ENCODE measurements around the gene REC114.
"Not testable (repeated sequence)": the region's sequence is repeated elsewhere in the genome, so short reads cannot be mapped to it uniquely, and the experiment has no call there.

Gene REC114

DNA sequence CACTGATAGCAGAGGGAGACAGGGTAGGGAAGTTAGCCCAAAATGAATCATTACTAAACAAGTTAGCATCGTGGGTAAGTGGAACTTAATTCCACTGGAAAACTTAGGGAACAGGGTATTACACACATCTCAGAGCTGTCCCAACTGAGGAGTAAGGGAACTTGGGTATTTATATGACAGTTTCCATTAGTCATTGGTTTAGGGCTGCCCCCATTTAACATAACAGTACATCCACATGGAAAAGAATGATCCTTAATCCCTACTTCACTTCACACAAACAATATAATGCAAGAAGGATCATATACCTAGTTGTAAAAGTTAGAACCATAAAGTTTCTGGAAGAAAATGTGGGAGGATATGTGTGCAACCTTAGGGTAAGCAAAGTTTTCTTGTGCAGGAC lies 4.3 kb upstream of the REC114 start:
- Mint-ChIP-seq H3K9me3 (no peaks in the 10 kb centered on the region), H3K27me3 (peaks cover 30% of the 10 kb centered on the region), H3K27ac (no peak overlapping the region), H3K4me3 (no peak overlapping the region), H3K4me1 (ENCODE audit: low read depth) (no peaks in the 10 kb centered on the region), H3K36me3 (ENCODE audit: low read depth) (no peaks in the 10 kb centered on the region)

DNA sequence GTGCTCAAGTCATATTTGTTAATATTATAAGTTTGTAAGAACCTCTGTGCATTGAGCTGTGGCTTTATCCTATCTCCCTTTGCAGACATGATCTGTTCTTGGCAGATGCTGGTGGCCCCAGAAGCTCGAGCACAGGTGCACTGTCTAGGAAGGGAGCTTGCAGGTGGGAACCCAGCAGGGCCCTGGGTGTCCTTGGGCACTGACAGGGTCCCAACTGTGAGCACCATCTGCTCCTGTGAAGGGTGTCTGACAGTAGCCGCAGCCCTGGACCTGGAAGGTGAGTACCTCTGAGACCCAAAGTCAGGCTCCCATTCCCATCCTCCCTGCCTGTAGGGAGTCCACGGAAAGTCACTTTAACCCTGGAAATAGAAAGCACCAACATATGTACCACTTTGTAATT lies 2.4 kb upstream of the REC114 start:
- Mint-ChIP-seq H3K36me3 (ENCODE audit: low read depth) (no peaks in the 10 kb centered on the region), H3K4me1 (ENCODE audit: low read depth) (no peaks in the 10 kb centered on the region), H3K4me3 (no peak overlapping the region), H3K9me3 (no peaks in the 10 kb centered on the region), H3K27ac (no peak overlapping the region), H3K27me3 (peaks cover 24% of the 10 kb centered on the region)

DNA sequence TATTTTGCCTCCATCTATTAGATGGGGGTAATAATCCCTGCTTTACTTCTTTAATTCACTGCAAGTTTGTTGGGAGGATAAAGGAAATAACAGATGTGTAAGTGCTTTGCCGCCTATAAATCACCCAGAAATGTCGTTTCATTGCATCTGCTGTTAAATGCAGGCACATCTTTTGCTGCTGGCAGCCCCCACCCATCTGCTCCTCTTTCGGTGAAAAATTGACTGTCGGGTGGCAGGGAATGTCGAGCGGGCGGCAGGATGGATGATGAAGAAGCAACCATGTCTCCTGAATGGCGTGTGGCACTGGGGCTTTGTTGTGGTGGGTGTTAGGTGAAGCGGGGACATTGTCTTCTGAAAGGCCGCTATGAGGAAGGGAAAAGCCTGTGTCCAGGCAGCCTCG lies 543 bp upstream of the REC114 start:
- Mint-ChIP-seq H3K36me3 (ENCODE audit: low read depth) (no peaks in the 10 kb centered on the region), H3K27me3 (peaks cover 30% of the 10 kb centered on the region), H3K27ac (no peak overlapping the region), H3K4me3 (no peak overlapping the region), H3K9me3 (no peaks in the 10 kb centered on the region), H3K4me1 (ENCODE audit: low read depth) (no peaks in the 10 kb centered on the region)

DNA sequence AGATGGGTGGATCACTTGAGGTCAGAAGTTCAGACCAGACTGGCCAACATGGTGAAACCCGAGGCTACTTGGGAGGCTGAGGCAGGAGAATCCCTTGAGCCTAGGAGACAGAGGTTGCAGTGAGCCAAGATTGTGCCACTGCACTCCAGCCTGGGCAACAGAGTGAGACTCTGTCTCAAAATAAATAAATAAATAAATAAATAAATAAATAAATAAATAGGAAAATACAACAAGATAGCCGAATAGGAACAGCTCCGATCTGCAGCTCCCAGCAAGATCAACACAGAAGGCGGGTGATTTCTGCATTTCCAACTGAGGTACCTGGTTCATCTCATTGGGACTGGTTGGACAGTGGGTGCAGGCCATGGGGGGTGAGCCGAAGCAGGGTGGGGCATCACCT lies 4.5 kb downstream of the REC114 start:
- not testable (repeated sequence) for H3K36me3 Mint-ChIP-seq (ENCODE audit: low read depth); H3K4me3 Mint-ChIP-seq; H3K9me3 Mint-ChIP-seq; H3K27ac Mint-ChIP-seq; H3K4me1 Mint-ChIP-seq (ENCODE audit: low read depth)
- peaks cover 19% of the 10 kb centered on the region for H3K27me3 Mint-ChIP-seq

DNA sequence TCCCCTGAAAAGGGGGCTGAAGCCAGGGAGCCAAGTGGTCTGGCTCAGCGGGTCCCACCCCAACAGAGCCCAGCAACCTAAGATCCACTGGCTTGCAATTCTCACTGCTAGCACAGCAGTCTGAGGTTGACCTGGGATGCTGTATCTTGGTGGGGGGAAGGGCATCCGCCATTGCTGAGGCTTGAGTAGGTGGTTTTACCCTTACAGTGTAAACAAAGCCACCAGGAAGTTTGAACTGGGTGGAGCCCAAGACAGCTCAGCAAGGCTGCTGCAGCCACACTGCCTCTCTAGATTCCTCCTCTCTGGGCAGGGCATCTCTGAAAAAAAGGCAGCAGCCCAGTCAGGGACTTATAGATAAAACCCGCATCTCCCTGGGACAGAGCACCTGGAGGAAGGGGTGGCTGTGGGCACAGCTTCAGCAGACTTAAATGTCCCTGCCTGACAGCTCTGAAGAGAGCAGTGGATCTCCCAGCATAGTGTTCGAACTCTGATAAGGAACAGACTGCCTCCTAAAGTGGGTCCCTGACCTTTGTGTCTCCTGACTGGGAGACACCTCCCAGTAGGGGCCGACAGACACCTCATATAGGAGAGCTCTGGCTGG lies 5.3 kb downstream of the REC114 start:
- H3K27me3 Mint-ChIP-seq: peaks cover 19% of the 10 kb centered on the region
- not testable (repeated sequence) for H3K4me3 Mint-ChIP-seq; H3K4me1 Mint-ChIP-seq (ENCODE audit: low read depth); H3K27ac Mint-ChIP-seq; H3K36me3 Mint-ChIP-seq (ENCODE audit: low read depth); H3K9me3 Mint-ChIP-seq

DNA sequence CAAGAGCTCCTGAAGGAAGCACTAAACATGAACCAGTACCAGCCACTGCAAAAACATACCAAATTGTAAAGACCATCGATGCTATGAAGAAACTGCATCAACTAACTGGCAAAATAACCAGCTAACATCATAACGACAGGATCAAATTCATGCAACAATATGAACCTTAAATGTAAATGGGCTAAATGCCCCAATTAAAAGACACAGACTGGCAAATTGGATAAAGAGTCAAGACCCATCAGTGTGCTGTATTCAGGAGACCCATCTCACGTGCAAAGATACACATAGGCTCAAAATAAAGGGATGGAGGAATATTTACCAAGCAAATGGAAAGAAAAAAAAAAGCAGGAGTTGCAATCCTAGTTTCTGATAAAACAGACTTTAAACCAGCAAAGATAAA lies 7.0 kb downstream of the REC114 start:
- peaks cover 16% of the 10 kb centered on the region for H3K27me3 Mint-ChIP-seq
- H3K4me1 Mint-ChIP-seq (ENCODE audit: low read depth); H3K9me3 Mint-ChIP-seq; H3K27ac Mint-ChIP-seq; H3K36me3 Mint-ChIP-seq (ENCODE audit: low read depth); H3K4me3 Mint-ChIP-seq: not testable (repeated sequence)

DNA sequence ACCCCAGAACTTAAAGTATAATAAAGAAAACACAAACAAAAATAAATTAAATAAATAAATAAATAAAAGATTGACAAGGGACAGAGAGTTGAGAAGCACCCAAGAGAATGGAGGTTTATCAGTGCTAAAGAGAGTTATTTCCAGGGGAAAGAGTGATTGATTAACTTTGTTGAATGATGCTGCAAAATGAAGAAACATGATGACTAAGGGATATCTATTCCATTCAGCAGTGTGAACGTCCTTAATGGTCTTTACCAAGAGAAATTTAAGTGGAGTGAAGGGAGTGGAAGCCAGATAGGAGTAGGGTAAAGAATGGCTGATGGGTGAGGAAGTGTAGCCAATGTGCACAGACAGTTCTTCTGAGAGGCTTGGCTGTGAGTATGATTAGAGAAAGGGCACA lies 11.1 kb downstream of the REC114 start:
- no peaks in the 10 kb centered on the region for H3K4me1 Mint-ChIP-seq (ENCODE audit: low read depth)
- H3K9me3 Mint-ChIP-seq: peaks cover 7% of the 10 kb centered on the region
- peaks cover 8% of the 10 kb centered on the region for H3K27me3 Mint-ChIP-seq
- no peak overlapping the region for H3K4me3 Mint-ChIP-seq
- H3K36me3 Mint-ChIP-seq (ENCODE audit: low read depth): no peaks in the 10 kb centered on the region
- H3K27ac Mint-ChIP-seq: no peak overlapping the region

DNA sequence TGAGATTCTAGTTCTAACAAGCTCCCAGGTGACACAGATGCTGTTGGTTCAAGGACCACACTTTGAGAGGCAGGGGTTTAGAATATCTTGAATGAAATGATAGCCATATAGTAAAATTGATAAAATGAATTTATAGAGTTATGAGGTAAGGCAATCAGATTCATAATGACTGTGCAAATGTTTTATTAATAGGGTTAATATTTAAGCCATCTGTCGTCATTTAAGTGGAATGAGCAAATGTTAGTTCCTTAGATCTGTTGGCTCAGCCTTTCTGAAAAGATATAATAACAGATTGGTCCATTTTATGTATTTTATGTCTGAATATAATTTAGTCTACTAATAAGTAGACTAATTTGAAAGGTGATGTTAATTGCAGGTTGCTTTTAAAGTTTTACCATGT lies 12.9 kb downstream of the REC114 start:
- Mint-ChIP-seq H3K4me3 (no peak overlapping the region), H3K27me3 (peaks cover 6% of the 10 kb centered on the region), H3K27ac (no peak overlapping the region), H3K4me1 (ENCODE audit: low read depth) (no peaks in the 10 kb centered on the region), H3K9me3 (peaks cover 2% of the 10 kb centered on the region), H3K36me3 (ENCODE audit: low read depth) (no peaks in the 10 kb centered on the region)

DNA sequence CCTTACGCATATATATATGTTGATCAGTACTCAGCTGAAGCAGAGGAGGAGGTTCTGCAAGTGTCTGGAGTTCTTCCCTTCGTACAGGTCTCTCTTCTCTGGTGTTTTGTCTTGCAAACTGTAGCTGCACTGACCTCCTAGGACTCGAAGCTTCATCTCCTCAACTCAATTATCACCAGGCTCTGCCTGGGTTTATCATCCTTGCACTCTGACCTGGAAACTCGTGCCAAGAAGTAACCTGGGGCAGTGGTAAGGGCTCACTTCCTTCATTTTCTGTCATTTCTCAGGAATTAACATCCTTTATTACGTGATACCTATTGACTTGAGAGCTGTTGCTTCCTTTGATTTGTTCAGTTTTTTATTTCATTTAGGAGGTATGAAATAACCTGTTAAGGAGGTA lies 14.4 kb downstream of the REC114 start:
- H3K4me1 Mint-ChIP-seq (ENCODE audit: low read depth): no peaks in the 10 kb centered on the region
- no peak overlapping the region for H3K4me3 Mint-ChIP-seq
- peaks cover 14% of the 10 kb centered on the region for H3K27me3 Mint-ChIP-seq
- no peaks in the 10 kb centered on the region for H3K36me3 Mint-ChIP-seq (ENCODE audit: low read depth)
- H3K27ac Mint-ChIP-seq: no peak overlapping the region
- no peaks in the 10 kb centered on the region for H3K9me3 Mint-ChIP-seq

DNA sequence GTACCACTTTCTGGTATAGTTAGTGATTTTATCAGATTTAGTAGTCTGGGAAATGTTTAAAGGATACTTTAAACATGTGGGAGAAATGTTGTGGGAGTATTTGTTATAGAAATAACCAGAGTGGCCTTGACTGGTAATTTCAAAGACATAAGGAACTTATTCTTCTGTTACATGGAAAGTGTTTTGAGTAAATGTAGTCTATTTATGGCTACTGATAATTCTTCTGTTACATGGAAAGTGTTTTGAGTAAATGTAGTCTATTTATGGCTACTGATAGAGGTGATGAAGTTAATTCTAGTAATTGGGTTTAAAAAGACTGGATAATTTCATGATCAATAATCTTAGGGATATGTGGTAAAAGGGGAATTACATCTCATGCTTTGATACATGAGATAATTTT lies 17.7 kb downstream of the REC114 start:
- no peaks in the 10 kb centered on the region for H3K4me1 Mint-ChIP-seq (ENCODE audit: low read depth)
- no peak overlapping the region for H3K4me3 Mint-ChIP-seq
- no peaks in the 10 kb centered on the region for H3K36me3 Mint-ChIP-seq (ENCODE audit: low read depth)

DNA sequence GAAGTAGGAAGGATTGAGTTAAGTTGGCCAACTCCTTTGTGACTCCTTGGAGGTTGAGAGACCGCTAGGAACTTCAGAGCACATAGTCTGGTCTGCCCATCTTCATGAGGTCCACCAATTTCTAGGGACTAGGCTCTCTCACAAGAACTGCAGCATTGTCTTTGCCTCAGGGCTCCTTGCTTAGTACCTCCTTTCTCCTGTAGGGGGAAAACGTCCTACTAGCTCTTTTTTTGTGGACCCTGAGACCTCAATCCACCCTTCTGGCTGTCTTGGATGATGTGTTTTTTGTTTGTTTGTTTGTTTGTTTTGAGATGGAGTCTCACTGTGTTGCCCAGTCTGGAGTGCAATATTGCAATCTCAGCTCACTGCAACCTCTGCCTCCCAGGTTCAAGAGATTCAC lies 21.6 kb downstream of the REC114 start:
- Mint-ChIP-seq H3K4me1 (ENCODE audit: low read depth) (no peaks in the 10 kb centered on the region), H3K27me3 (peaks cover 23% of the 10 kb centered on the region), H3K36me3 (ENCODE audit: low read depth) (no peaks in the 10 kb centered on the region), H3K4me3 (no peak overlapping the region), H3K9me3 (no peaks in the 10 kb centered on the region), H3K27ac (no peak overlapping the region)

More for the DNA sequence above, 17.7 kb downstream of the REC114 start:
- no peak overlapping the region for H3K27ac Mint-ChIP-seq
- H3K27me3 Mint-ChIP-seq: peaks cover 19% of the 10 kb centered on the region
- no peaks in the 10 kb centered on the region for H3K9me3 Mint-ChIP-seq

DNA sequence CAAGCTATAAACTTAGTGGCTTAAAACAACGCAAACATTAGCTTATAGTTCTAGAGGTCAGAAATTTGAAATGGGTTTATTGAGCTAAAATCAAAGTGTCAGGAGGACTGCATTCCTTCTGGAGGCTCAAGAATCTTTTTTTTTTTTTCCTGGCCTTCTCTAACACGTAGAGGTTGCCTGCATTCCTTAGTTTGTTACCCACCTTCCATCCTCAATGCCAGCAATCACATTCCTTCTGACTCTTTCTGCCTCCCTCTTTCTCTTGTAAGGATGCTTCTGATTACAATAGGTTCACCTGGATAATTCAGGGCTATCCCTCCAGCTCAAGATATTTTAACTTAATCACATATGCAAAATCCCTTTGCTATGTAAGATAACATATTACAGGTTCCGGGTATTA lies 24.8 kb downstream of the REC114 start:
- Mint-ChIP-seq H3K36me3 (ENCODE audit: low read depth) (no peaks in the 10 kb centered on the region), H3K9me3 (no peaks in the 10 kb centered on the region), H3K27me3 (peaks cover 34% of the 10 kb centered on the region), H3K4me1 (ENCODE audit: low read depth) (no peaks in the 10 kb centered on the region), H3K4me3 (no peak overlapping the region), H3K27ac (no peak overlapping the region)

DNA sequence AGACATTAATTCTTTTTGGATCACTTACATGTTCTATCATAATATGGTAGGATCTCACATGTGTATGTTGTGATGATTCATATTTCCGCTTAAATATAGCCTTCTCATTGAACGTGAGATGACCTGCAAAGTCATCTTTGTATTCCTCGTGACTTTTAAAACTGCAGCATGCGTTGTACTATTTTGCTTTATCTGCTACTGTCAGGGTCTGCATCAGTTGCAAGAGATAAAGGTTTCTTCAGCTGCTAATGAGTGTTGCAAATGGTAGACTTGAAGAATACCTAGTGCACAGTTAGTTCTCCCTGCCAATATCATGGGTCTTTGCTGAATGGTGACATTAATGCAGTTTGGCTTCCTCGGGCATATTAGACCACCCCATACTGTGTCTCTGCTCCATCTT lies 31.8 kb downstream of the REC114 start:
- Mint-ChIP-seq H3K27me3 (peaks cover 42% of the 10 kb centered on the region), H3K27ac (no peak overlapping the region), H3K9me3 (no peaks in the 10 kb centered on the region), H3K36me3 (ENCODE audit: low read depth) (no peaks in the 10 kb centered on the region), H3K4me1 (ENCODE audit: low read depth) (no peaks in the 10 kb centered on the region), H3K4me3 (no peak overlapping the region)

DNA sequence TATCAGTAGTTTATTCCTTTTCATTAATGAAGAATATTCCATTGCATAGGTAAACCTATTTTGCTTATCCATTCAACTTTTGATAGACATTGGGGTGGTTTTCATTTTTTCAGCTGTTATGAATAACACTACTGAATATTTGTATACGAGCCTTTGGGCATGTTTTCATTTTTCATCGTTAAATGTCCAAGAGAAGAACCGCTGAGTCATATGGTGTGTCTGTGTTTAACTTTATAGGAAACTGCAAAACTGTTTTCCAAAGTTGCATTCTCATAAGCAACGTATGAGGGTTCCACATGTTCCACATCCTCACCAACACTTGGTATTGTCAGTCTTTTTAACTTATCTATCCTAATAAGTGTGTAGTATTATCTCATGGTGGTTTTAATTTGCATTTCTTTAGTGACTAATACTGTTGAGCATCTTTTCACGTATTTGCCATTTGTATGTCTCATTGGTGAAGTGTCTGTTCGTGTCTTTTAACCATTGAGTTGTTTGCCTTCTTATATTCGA lies 33.8 kb downstream of the REC114 start:
- no peak overlapping the region for H3K27ac Mint-ChIP-seq
- H3K4me1 Mint-ChIP-seq (ENCODE audit: low read depth): no peaks in the 10 kb centered on the region
- no peak overlapping the region for H3K4me3 Mint-ChIP-seq
- H3K9me3 Mint-ChIP-seq: peaks cover under 1% of the 10 kb centered on the region
- H3K27me3 Mint-ChIP-seq: peaks cover 29% of the 10 kb centered on the region
- H3K36me3 Mint-ChIP-seq (ENCODE audit: low read depth): no peaks in the 10 kb centered on the region

DNA sequence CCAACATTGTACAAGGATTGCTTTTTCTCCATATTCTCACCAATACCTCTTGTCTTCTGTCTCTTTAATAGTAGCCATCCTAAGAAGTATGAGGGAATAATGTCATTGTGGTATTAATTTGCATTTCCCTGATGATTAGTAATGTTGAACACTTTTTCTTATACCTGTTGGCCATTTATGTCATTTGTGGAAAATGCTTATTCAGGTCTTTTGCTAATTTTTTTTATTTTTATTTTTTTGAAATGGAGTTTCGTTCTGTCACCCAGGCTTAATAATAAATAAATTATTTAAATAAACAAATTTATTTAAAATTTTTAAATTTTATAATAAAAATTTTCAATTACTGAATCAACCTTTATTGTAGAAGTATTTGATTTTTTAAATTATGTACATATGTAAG lies 37.1 kb downstream of the REC114 start:
- Mint-ChIP-seq H3K36me3 (ENCODE audit: low read depth) (no peaks in the 10 kb centered on the region), H3K27me3 (peaks cover 13% of the 10 kb centered on the region)

DNA sequence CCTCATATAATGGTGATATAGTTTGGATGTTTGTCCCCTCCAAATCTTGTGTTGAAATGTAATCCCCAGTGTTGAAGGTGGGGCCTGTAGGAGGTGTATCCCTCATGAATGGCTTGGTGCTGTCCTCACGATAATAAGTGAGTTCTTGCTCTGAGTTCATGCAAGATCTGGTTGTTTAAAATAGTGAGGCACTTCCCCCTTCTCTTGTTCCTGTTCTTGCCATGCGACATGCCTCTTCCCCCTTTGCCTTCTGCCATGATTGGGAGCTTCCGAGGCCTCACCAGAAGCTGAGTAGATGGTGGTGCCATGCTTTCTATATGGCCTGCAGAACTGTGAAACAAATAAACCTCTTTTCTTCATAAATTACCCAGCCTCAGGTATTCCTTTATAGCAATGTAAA lies 39.2 kb downstream of the REC114 start:
- Mint-ChIP-seq H3K4me1 (ENCODE audit: low read depth) (no peaks in the 10 kb centered on the region), H3K9me3 (peaks cover 6% of the 10 kb centered on the region), H3K4me3 (no peak overlapping the region), H3K36me3 (ENCODE audit: low read depth) (no peaks in the 10 kb centered on the region), H3K27me3 (peaks cover 11% of the 10 kb centered on the region), H3K27ac (no peak overlapping the region)

More for the DNA sequence above, 37.1 kb downstream of the REC114 start:
- no peak overlapping the region for H3K4me3 Mint-ChIP-seq
- no peak overlapping the region for H3K27ac Mint-ChIP-seq
- peaks cover 6% of the 10 kb centered on the region for H3K9me3 Mint-ChIP-seq
- H3K4me1 Mint-ChIP-seq (ENCODE audit: low read depth): no peaks in the 10 kb centered on the region
